Heart right ventricle (tissue), 16 donors: ENCODE data around the gene CCRL2. TPM values are rescaled to one million over a fixed set of nuclear protein-coding genes. Genes with fewer than 3 reads are reported as not detected.

Source experiments
- ATAC-seq, 8 donors: fragments of 200-7000 bp; cut with Tn5 transposase; one replicate each; pipeline ENCODE4 v1.9.1; 2020; ENCODE audit warnings: mild to moderate bottlenecking in 8 of 8, moderate library complexity in 8 of 8, moderate number of reproducible peaks in 1 of 8
- DNase-seq, 2 donors: peaks; one replicate each; pipeline ENCODE4 v3.0.0-alpha.2; 2020
- H3K27ac ChIP-seq, 10 donors: fragments of 200-600 bp; sonication (generic) in 2 of 10; one replicate each; pipeline versions ENCODE4 v1.5.0 to v1.8.0; 2020 to 2022; ENCODE audit warnings: mild to moderate bottlenecking in 3 of 10
- H3K27me3 ChIP-seq, 7 donors: fragments of 200-600 bp; one replicate each; pipeline ENCODE4 v1.8.0; 2021 to 2022; ENCODE audit warnings: mild to moderate bottlenecking in 2 of 7
- H3K36me3 ChIP-seq, 9 donors: fragments of 200-600 bp; sonication (generic) in 1 of 9; one replicate each; pipeline versions ENCODE4 v1.5.0 to v1.8.0; 2020 to 2022; ENCODE audit warnings: mild to moderate bottlenecking in 2 of 9
- H3K4me1 ChIP-seq, 9 donors: fragments of 200-600 bp; sonication (generic) in 1 of 9; one replicate each; pipeline versions ENCODE4 v1.5.0 to v1.8.0; 2020 to 2022; ENCODE audit warnings: mild to moderate bottlenecking in 4 of 9
- H3K4me3 ChIP-seq, 10 donors: fragments of 200-600 bp; sonication (generic) in 2 of 10; one replicate each; pipeline versions ENCODE4 v1.5.0 to v1.8.0; 2020 to 2022; ENCODE audit warnings: mild to moderate bottlenecking in 7 of 10, moderate library complexity in 2 of 10
- H3K9me3 ChIP-seq, 11 donors: fragments of 200-600 bp in 10 of 11; sonication (generic) in 2 of 11; one replicate each; pipeline versions ENCODE4 v1.5.0 to v1.8.0; 2013 to 2022; ENCODE audit warnings: mild to moderate bottlenecking in 2 of 11, control low read depth in 1 of 11, moderate library complexity in 1 of 11
- CTCF ChIP-seq, 9 donors: fragments of 200-600 bp; sonication (generic) in 2 of 9; IDR thresholded peaks; one replicate each; pipeline versions ENCODE4 v1.5.0 to v1.8.0; 2021 to 2022; ENCODE audit warnings: antibody characterized with exemption in 9 of 9, mild to moderate bottlenecking in 5 of 9, moderate library complexity in 1 of 9
- WGBS, 2 donors: extraction: QIAGEN DNeasy Blood & Tissue Kit; methylation state at CpG; one replicate each; pipeline ENCODE4 v1.1.7; 2013; ENCODE audit warnings: inconsistent platforms in 1 of 2; 5-methylcytosine and 5-hydroxymethylcytosine counted together
- intact Hi-C, 10 donors: fragments of 100-400 bp; cut with DNase I; formaldehyde crosslinking; loops; one replicate each; pipeline versions ENCODE4 v1.11.1 to v1.14.2; 2022
- polyA plus RNA-seq, 2 donors: library from polyadenylated mRNA; stranded (reverse); fragments of 200-250 nt; gene quantifications; one replicate each; pipeline ENCODE4 v1.2.3, GENCODE V29; 2013
- total RNA-seq, 10 donors: library from RNA; stranded (reverse); fragmentation: NEBNext Ultra II Directional in 3 of 10; extraction: Animal tissue kit (Norgen Biotek cat#: 25700) in 3 of 10; gene quantifications; one replicate each; pipeline versions ENCODE4 v1.2.1 to v1.2.4, GENCODE V29; 2021 to 2023
- donor health status: Arrhythmogenic right ventricular cardiomyopathy.
- donor health status: ischemic (EF 13 %, LVEDD 7.1; RV severe dilation, severe dysfunction).
- donor health status: healthy with polysubstance abuse.
- donor health status: DM: no; HTN: yes; CAD: no.
- donor health status: DM: no; HTN: no; CAD: no.
- donor health status: ischemic (EF 25% LVEDD 6.9; RV normal size, moderate dysfunction).
- donor health status: ischemic (EF 25% LVEDD 5.7; RV mildly dilated, moderate dysfunction).
- donor health status: healthy.
- donor health status: DM: yes; HTN: yes; CAD: no.
- donor health status: Ischemic cardiomyopathy.
- donor health status: ischemic (EF 35%, LVEDD 5.7; RV mildly dilated, moderate dysfunction).
- donor health status: nonischemic (EF 11% LVEDD 7.7; RV severe dilation, severe dysfunction).
- donor health status: DM: yes; HTN: yes; CAD: no.
- donor health status: PGD.
- donor health status: ischemic (EF 29% LVEDD 5.4; RV normal size, mild dysfunction).
- donor health status: nonischemic (EF 23%, LVEDD 6.1; RV moderate dilation, normal function).

CCRL2 gene
- total and polyA plus RNA-seq, 12 donors: 1.0 to 5.4 (median 1.7) TPM

- H3K27ac ChIP-seq: peak overlapping the region in 3 of 10 donors; percentile 43 to 75 (median 55)
- no peak for TF ChIP-seq CTCF (IDR thresholded peaks at IDR 0.05)
- DNase-seq: no peak
- H3K9me3 ChIP-seq: no peaks in the 10 kb centered on the region
- no peak for ATAC-seq
- H3K27me3 ChIP-seq: peaks cover 0 to 10% (median 0%) of the 10 kb centered on the region in 7 donors
- peaks cover 0 to 32% (median 5%) of the 10 kb centered on the region in 9 donors for H3K4me1 ChIP-seq
- H3K36me3 ChIP-seq: no peaks in the 10 kb centered on the region
- intact Hi-C loops: no loop called here
- 81 to 82% methylated on average over 8 of the region's 8 CpGs for WGBS, 2 donors
- H3K4me3 ChIP-seq: no peak overlapping the region
Observed at GRCh38 chr3:46380471-46381221, 26.4 kb upstream of the CCRL2 start.

- ATAC-seq (no peak), DNase-seq (no peak)
- WGBS, 2 donors: 57 to 60% methylated on average over 3 of the region's 3 CpGs
- intact Hi-C loops: no loop called here
- Histone ChIP-seq H3K27ac (no peak overlapping the region), H3K36me3 (no peaks in the 10 kb centered on the region), H3K4me3 (no peak overlapping the region), H3K27me3 (peaks cover 0 to 10% (median 0%) of the 10 kb centered on the region in 7 donors), H3K4me1 (peaks cover 0 to 41% (median 5%) of the 10 kb centered on the region in 9 donors), H3K9me3 (no peaks in the 10 kb centered on the region)
- TF ChIP-seq CTCF (IDR thresholded peaks at IDR 0.05): no peak
Observed at GRCh38 chr3:46381625-46382024, 25.4 kb upstream of the CCRL2 start.

DNA sequence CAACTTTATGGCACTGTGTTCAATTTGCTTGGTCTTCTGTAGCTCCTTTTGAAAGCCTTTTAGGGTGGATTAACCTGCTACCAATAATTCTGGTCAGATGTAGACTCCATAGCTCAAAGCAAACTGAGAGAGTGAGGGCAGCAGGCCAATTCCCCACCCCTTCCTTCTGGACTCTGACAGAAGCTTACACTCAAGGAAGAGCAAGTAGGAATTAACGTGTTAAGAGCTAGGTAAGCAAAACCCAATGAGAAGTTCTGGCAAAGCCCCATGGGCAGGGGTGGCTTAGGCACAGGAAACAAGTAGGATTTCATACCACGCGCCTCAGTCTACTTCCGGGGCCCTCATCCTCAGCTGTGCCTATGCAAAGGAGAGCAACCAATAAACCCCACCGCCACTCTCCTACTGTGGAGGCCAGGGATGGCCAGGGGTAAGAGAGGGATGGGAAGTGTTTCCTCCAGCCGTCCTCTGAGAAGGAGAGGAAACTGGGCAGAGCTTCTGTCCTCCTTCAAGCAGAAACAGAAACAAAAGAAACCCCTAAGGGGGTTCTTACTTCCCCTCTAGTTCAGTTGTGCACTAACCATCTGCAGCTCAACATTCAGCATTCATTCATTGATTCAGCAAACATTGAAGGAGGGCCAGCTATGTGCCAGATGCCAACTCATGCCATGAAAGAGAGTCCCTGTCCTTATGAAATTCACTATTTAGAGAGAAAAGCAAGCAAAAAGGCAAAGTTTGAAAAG is 23.7 kb upstream of the CCRL2 start:
- ATAC-seq: peak in 3 of 8 donors; percentile 7 to 50 (median 35)
- TF ChIP-seq CTCF (IDR thresholded peaks at IDR 0.05): no peak
- 55 to 56% methylated on average over 6 of the region's 6 CpGs for WGBS, 2 donors

DNA sequence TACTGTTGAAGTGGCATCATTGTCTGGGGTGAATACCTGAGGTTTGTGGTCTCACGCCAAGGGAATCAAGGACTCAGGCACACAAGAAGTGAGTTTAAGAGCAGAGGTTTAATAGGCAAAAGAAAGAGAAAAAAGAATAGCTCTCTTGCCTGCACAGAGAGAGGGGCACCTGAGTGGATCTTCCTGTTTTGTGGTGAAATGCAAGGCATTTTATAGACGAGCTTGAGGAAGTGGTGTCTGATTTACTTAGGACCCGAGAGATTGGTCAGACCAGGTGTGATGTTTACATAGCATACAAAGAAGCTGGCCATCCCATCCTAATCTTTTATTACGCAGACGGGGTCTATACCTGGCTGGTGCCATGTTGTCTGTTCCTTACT is 23.1 kb upstream of the CCRL2 start:
- DNase-seq (no peak), ATAC-seq (no peak)
- peaks cover 0 to 41% (median 5%) of the 10 kb centered on the region in 9 donors for H3K4me1 ChIP-seq
- H3K36me3 ChIP-seq: no peaks in the 10 kb centered on the region
- peak overlapping the region in 1 of 10 donors; percentile 36 for H3K27ac ChIP-seq
- TF ChIP-seq CTCF (IDR thresholded peaks at IDR 0.05): no peak
- no peaks in the 10 kb centered on the region for H3K9me3 ChIP-seq
- intact Hi-C loops: no loop called here
- WGBS, 2 donors: 74 to 75% methylated on average over 5 of the region's 5 CpGs
- peaks cover 0 to 10% (median 0%) of the 10 kb centered on the region in 7 donors for H3K27me3 ChIP-seq
- H3K4me3 ChIP-seq: no peak overlapping the region

More for the DNA sequence above, 23.7 kb upstream of the CCRL2 start:
- no peak overlapping the region for H3K4me3 ChIP-seq
- H3K4me1 ChIP-seq: peaks cover 0 to 41% (median 5%) of the 10 kb centered on the region in 9 donors
- intact Hi-C loops: no loop called here
- no peak for DNase-seq
- peak overlapping the region in 1 of 10 donors; percentile 36 for H3K27ac ChIP-seq
- no peaks in the 10 kb centered on the region for H3K9me3 ChIP-seq
- peaks cover 0 to 10% (median 0%) of the 10 kb centered on the region in 7 donors for H3K27me3 ChIP-seq
- no peaks in the 10 kb centered on the region for H3K36me3 ChIP-seq
